Hepatic stellate cell (primary cell): ENCODE measurements around the gene PRPF31.

ENCODE experiments used
- DNase-seq: peaks from one replicate; pipeline ENCODE4 v3.0.0; 2011; ENCODE audit warnings: low spot score

PRPF31 gene

GRCh38 chr19:54141356-54141755 is 25.8 kb downstream of the PRPF31 start:
- DNase-seq = no peak

GRCh38 chr19:54142166-54142780 is 26.7 kb downstream of the PRPF31 start:
- peak; percentile 30 for DNase-seq

- no peak for DNase-seq
Observed at GRCh38 chr19:54145541-54146158, 30.1 kb downstream of the PRPF31 start.

GRCh38 chr19:54147676-54148075 is 32.1 kb downstream of the PRPF31 start:
- no peak for DNase-seq

GRCh38 chr19:54148158-54148557 is 32.6 kb downstream of the PRPF31 start:
- DNase-seq = no peak

GRCh38 chr19:54149021-54149812 is 33.7 kb downstream of the PRPF31 start:
- no peak for DNase-seq

- DNase-seq = no peak
Observed at GRCh38 chr19:54151362-54152035, 35.9 kb downstream of the PRPF31 start.

GRCh38 chr19:54152267-54152666 is 36.7 kb downstream of the PRPF31 start:
- no peak for DNase-seq

- DNase-seq = no peak
Observed at GRCh38 chr19:54152878-54153524, 37.4 kb downstream of the PRPF31 start.

- no peak for DNase-seq
Observed at GRCh38 chr19:54153731-54154326, 38.3 kb downstream of the PRPF31 start.

GRCh38 chr19:54154603-54155345 is 39.2 kb downstream of the PRPF31 start:
- DNase-seq = peak; percentile 65

- no peak for DNase-seq
Observed at GRCh38 chr19:54155694-54156093, 40.1 kb downstream of the PRPF31 start.

GRCh38 chr19:54156490-54156889 is 40.9 kb downstream of the PRPF31 start:
- DNase-seq = no peak

- no peak for DNase-seq
Observed at GRCh38 chr19:54156953-54157352, 41.4 kb downstream of the PRPF31 start.

GRCh38 chr19:54158812-54159351 is 43.3 kb downstream of the PRPF31 start:
- DNase-seq = no peak

GRCh38 chr19:54159352-54160181 is 44.0 kb downstream of the PRPF31 start, which contains the start of gene LENG1:
TSS of gene LENG1 (minus strand) at chr19:54159721. CDS start at chr19:54159695, 26 bp downstream.
- DNase-seq = peak; percentile 100

GRCh38 chr19:54160182-54160811 is 44.7 kb downstream of the PRPF31 start:
- no peak for DNase-seq

- DNase-seq = no peak
Observed at GRCh38 chr19:54160854-54161253, 45.3 kb downstream of the PRPF31 start.

- DNase-seq = peak; percentile 90
Observed at GRCh38 chr19:54162241-54162805, 46.8 kb downstream of the PRPF31 start.
